Fibroblast of lung (primary cell): Measurements from ENCODE around the gene RPL10. TPM values are rescaled to one million over a fixed set of nuclear protein-coding genes. Genes with fewer than 3 reads are reported as not detected.

Experiments
- DNase-seq, 2 donors: peaks; one replicate each; pipeline versions ENCODE4 v3.0.0 to v3.0.0-alpha.2; 2010; ENCODE audit warnings: low read depth in 2 of 2
- H2AFZ ChIP-seq: 2 replicates; pipeline ENCODE4 v1.5.1; 2012; ENCODE audit warnings: low read length, control low read depth, inconsistent platforms
- H3K27ac ChIP-seq: 2 replicates; pipeline ENCODE4 v1.5.1; 2011; ENCODE audit warnings: low read length, control low read depth; ENCODE audit not compliant: insufficient read depth
- H3K27me3 ChIP-seq: 2 replicates; pipeline ENCODE4 v1.5.1; 2011; ENCODE audit warnings: mild to moderate bottlenecking, low read length; ENCODE audit not compliant: control insufficient read depth, insufficient read depth
- H3K36me3 ChIP-seq: 2 replicates; pipeline ENCODE4 v1.5.1; 2011; ENCODE audit warnings: low read length; ENCODE audit not compliant: control insufficient read depth, insufficient read depth
- H3K4me1 ChIP-seq: 2 replicates; pipeline ENCODE4 v1.5.1; 2011; ENCODE audit warnings: low read length; ENCODE audit not compliant: control insufficient read depth, insufficient read depth; ENCODE audit errors: extremely low read depth
- H3K4me2 ChIP-seq: 2 replicates; pipeline ENCODE4 v1.5.1; 2011; ENCODE audit warnings: low read length, control low read depth; ENCODE audit not compliant: insufficient read depth; ENCODE audit errors: extremely low read depth
- H3K4me3 ChIP-seq, 4 experiments: fragments of 200-600 bp in 1 of 4; sonication (generic) in 1 of 4; replicated peaks in 1 of 4; 2 replicates each; pipeline ENCODE4 v1.5.1; 2011 to 2016; ENCODE audit warnings: low read length in 4 of 4, low read depth in 3 of 4, mild to moderate bottlenecking in 3 of 4, control low read depth in 2 of 4, inconsistent platforms in 1 of 4, mixed read lengths in 1 of 4; ENCODE audit not compliant: insufficient read depth in 1 of 4; ENCODE audit errors: control extremely low read depth in 1 of 4
- H3K79me2 ChIP-seq: 2 replicates; pipeline ENCODE4 v1.5.1; 2012; ENCODE audit warnings: mild to moderate bottlenecking, low read length, inconsistent platforms; ENCODE audit not compliant: control insufficient read depth, insufficient read depth
- H3K9ac ChIP-seq: 2 replicates; pipeline ENCODE4 v1.5.1; 2011; ENCODE audit warnings: mild to moderate bottlenecking, low read length, control low read depth; ENCODE audit not compliant: insufficient read depth
- H3K9me3 ChIP-seq: 2 replicates; pipeline ENCODE4 v1.5.1; 2012; ENCODE audit warnings: low read depth, low read length; ENCODE audit not compliant: control insufficient read depth, insufficient read depth
- H4K20me1 ChIP-seq: 2 replicates; pipeline ENCODE4 v1.5.1; 2011; ENCODE audit warnings: low read length; ENCODE audit not compliant: control insufficient read depth, insufficient read depth; ENCODE audit errors: extremely low read depth
- CTCF ChIP-seq, 2 donors: IDR thresholded peaks in 1 of 2; conservative IDR thresholded peaks in 1 of 2; 1 replicate in 1 of 2; 2 replicates in 1 of 2; pipeline ENCODE4 v1.5.1; 2011 to 2012; ENCODE audit warnings: low read length in 2 of 2, control low read depth in 1 of 2, inconsistent platforms in 1 of 2, low read depth in 1 of 2, mild to moderate bottlenecking in 1 of 2
- EZH2 ChIP-seq: IDR thresholded peaks from 2 replicates; pipeline ENCODE4 v1.5.1; 2012; ENCODE audit warnings: low read length, control low read depth, mild to moderate bottlenecking; ENCODE audit errors: missing control alignments
- polyA plus RNA-seq, 2 donors: library from polyadenylated mRNA; depleted of rRNA in 1 of 2; stranded (reverse) in 1 of 2; unstranded in 1 of 2; fragments of >200 nt; gene quantifications; 2 replicates each; pipeline ENCODE4 v1.2.1, GENCODE V29; 2011 to 2012; ENCODE audit warnings: missing spikeins in 1 of 2
- total RNA-seq: library from RNA; depleted of rRNA; stranded (reverse); fragments of >200 nt; gene quantifications from 2 replicates; pipeline ENCODE4 v1.2.1, GENCODE V29; 2014

RPL10 gene
- total and polyA plus RNA-seq, 2 donors (not counting 1 experiment from before 2014, with no cell fraction given) = 2,319 to 4,527 TPM

- H2AFZ ChIP-seq = no peak overlapping the region
- no peak overlapping the region for H3K4me2 ChIP-seq
- H3K79me2 ChIP-seq = no peaks in the 10 kb centered on the region
- no peaks in the 10 kb centered on the region for H3K9me3 ChIP-seq
- H3K9ac ChIP-seq = no peak overlapping the region
- H3K36me3 ChIP-seq = peaks cover 2% of the 10 kb centered on the region
- no peaks in the 10 kb centered on the region for H4K20me1 ChIP-seq
- DNase-seq = no peak
- H3K4me3 ChIP-seq = no peak overlapping the region
- no peak for TF ChIP-seq CTCF (conservative IDR thresholded peaks at IDR 0.05 in 1 of 2, IDR thresholded peaks at IDR 0.05 in 1 of 2; ENCODE audit: low read depth in 1 of 2, low read length in 2 of 2)
- no peak for TF ChIP-seq EZH2
- H3K27me3 ChIP-seq = no peaks in the 10 kb centered on the region
- H3K4me1 ChIP-seq = no peaks in the 10 kb centered on the region
- H3K27ac ChIP-seq = no peak overlapping the region
These were observed 21.7 kb downstream of the RPL10 start for GRCh38 chrX:154419688-154420401.

DNA sequence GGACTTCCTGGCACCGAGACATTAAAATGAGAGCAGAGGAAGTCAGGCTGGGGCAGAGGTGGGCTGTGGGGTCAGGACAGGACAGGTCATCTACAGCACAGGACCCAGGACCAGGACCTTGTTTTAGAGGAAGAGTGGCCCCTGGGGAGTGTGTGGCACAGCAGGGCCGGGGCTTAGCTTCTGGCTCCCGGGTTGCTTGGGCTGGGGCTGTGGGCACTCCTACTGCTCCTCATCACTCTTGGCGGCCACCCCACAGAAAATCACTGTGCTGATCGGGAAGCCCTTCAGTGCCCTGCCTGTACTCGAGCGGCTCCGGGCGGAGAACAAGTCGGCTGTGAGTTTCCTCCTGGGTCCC, 22.2 kb downstream of the RPL10 start:
- H4K20me1 ChIP-seq = no peaks in the 10 kb centered on the region
- no peak for DNase-seq

More for the DNA sequence above, 22.2 kb downstream of the RPL10 start:
- H3K4me1 ChIP-seq = no peaks in the 10 kb centered on the region
- H3K27ac ChIP-seq = no peak overlapping the region
- H3K4me2 ChIP-seq = no peak overlapping the region
- H3K4me3 ChIP-seq = no peak overlapping the region
- no peaks in the 10 kb centered on the region for H3K79me2 ChIP-seq
- no peak overlapping the region for H2AFZ ChIP-seq
- no peaks in the 10 kb centered on the region for H3K27me3 ChIP-seq
- TF ChIP-seq EZH2 (no peak), CTCF (conservative IDR thresholded peaks at IDR 0.05 in 1 of 2, IDR thresholded peaks at IDR 0.05 in 1 of 2; ENCODE audit: low read depth in 1 of 2, low read length in 2 of 2) (no peak)
- H3K9ac ChIP-seq = no peak overlapping the region
- no peaks in the 10 kb centered on the region for H3K9me3 ChIP-seq
- peaks cover 2% of the 10 kb centered on the region for H3K36me3 ChIP-seq
